HepG2 (cell line): ENCODE measurements around the gene SLC6A4. TPM values are rescaled to one million over a fixed set of nuclear protein-coding genes. Genes with fewer than 3 reads are reported as not detected.

Source experiments
- ATAC-seq: fragments of 200-7000 bp; cut with Tn5 transposase; 3 replicates; pipeline ENCODE4 v1.9.1; 2020; ENCODE audit warnings: mild to moderate bottlenecking, moderate library complexity
- BruUV-seq: library from RNA; stranded (reverse); fragments of 400-500 nt; replicated peaks from 2 replicates; lab custom pipeline; 2021; lab: Mats Ljungman, UMichigan
- CTCF ChIA-PET: fragments of 300-600 bp; formaldehyde crosslinking; extraction: SDS; loops from one replicate; lab custom pipeline; 2021; ENCODE audit warnings: low total read pairs, inconsistent platforms, low intra/inter-chr PET ratio; lab: Yijun Ruan, JAX
- POLR2A ChIA-PET: fragments of 350-600 bp; sonication (Branson Sonifier 250); formaldehyde crosslinking; loops from one replicate; lab custom pipeline; 2020; ENCODE audit warnings: antibody characterized with exemption, inconsistent platforms; lab: Yijun Ruan, JAX
- DNase-seq: peaks from one replicate; pipeline ENCODE4 v3.0.0-alpha.2; 2015; ENCODE audit warnings: low spot score
- FAIRE-seq: peaks from 3 replicates; lab custom pipeline; 2011; peaks lifted over from hg19 to GRCh38; lab: Jason Lieb, UNC
- H2AFZ ChIP-seq: one replicate; pipeline ENCODE4 v1.6.1; 2011; ENCODE audit warnings: low read length, inconsistent platforms
- H3K27ac ChIP-seq: fragments of 300-600 bp; 3 replicates; pipeline ENCODE4 v1.8.0; 2011; ENCODE audit warnings: mixed run types, mild to moderate bottlenecking, mixed read lengths, low read length, inconsistent platforms; ENCODE audit not compliant: insufficient read depth; ENCODE audit errors: extremely low read length
- H3K27me3 ChIP-seq, 2 experiments: fragments of 200-600 bp in 1 of 2; 2 replicates in 1 of 2; 3 replicates in 1 of 2; pipeline versions ENCODE4 v1.6.0 to v1.8.0; 2011; ENCODE audit warnings: low read length in 2 of 2, mild to moderate bottlenecking in 2 of 2, moderate library complexity in 2 of 2, inconsistent platforms in 1 of 2; ENCODE audit not compliant: insufficient read depth in 2 of 2, control insufficient read depth in 1 of 2
- H3K36me3 ChIP-seq, 2 experiments: fragments of 200-600 bp in 1 of 2; replicated peaks in 1 of 2; 2 replicates in 1 of 2; 3 replicates in 1 of 2; pipeline versions ENCODE4 v1.5.1 to v1.8.0; 2011; ENCODE audit warnings: low read length in 2 of 2, inconsistent platforms in 1 of 2; ENCODE audit not compliant: insufficient read depth in 2 of 2, control insufficient read depth in 1 of 2
- H3K4me1 ChIP-seq: 2 replicates; pipeline ENCODE4 v1.5.1; 2012; ENCODE audit warnings: low read length, inconsistent platforms; ENCODE audit not compliant: insufficient read depth
- H3K4me2 ChIP-seq: 2 replicates; pipeline ENCODE4 v1.6.0; 2011; ENCODE audit warnings: low read depth, low read length, inconsistent platforms
- H3K4me3 ChIP-seq, 3 experiments: fragments of 200-600 bp in 1 of 3; sonication (generic), shearing (Covaris generic) in 1 of 3; replicated peaks in 1 of 3; 2 replicates each; pipeline ENCODE4 v1.5.1; 2011 to 2016; ENCODE audit warnings: low read length in 3 of 3, inconsistent platforms in 2 of 3, low read depth in 2 of 3, mild to moderate bottlenecking in 2 of 3, control low read depth in 1 of 3, mixed read lengths in 1 of 3; ENCODE audit not compliant: insufficient read depth in 1 of 3
- H3K79me2 ChIP-seq: one replicate; pipeline ENCODE4 v1.6.1; 2011; ENCODE audit warnings: low read length, inconsistent platforms; ENCODE audit not compliant: insufficient read depth
- H3K9ac ChIP-seq: 2 replicates; pipeline ENCODE4 v1.6.0; 2011; ENCODE audit warnings: mild to moderate bottlenecking, low read depth, low read length, inconsistent platforms; ENCODE audit not compliant: insufficient read depth
- H3K9me3 ChIP-seq: 2 replicates; pipeline ENCODE4 v1.5.1; 2012; ENCODE audit warnings: mild to moderate bottlenecking, low read length
- H4K20me1 ChIP-seq: 2 replicates; pipeline ENCODE4 v1.6.0; 2011; ENCODE audit warnings: inconsistent platforms, mild to moderate bottlenecking, low read length, moderate library complexity; ENCODE audit not compliant: insufficient read depth
- BCL3 ChIP-seq: sonication (generic); formaldehyde crosslinking; IDR thresholded peaks from 2 replicates; pipeline ENCODE4 v1.5.1; 2020; ENCODE audit warnings: mild to moderate bottlenecking, missing genetic modification reagents, moderate library complexity
- CBX2 ChIP-seq, 2 experiments: fragments of 200-600 bp in 1 of 2; sonication (generic); formaldehyde crosslinking in 1 of 2; IDR thresholded peaks; 2 replicates each; pipeline versions ENCODE4 v1.7.0 to v1.8.1; 2018 to 2022; ENCODE audit warnings: low read depth in 2 of 2, low read length in 1 of 2, mild to moderate bottlenecking in 1 of 2, missing genetic modification reagents in 1 of 2
- CEBPG ChIP-seq: IDR thresholded peaks from 2 replicates; pipeline ENCODE4 v1.6.1; 2016
- PBX2 ChIP-seq: IDR thresholded peaks from 2 replicates; pipeline ENCODE4 v1.6.1; 2016; ENCODE audit warnings: control low read depth
- TAF15 ChIP-seq: fragments of 200-400 bp; formaldehyde crosslinking; IDR thresholded peaks from one replicate; pipeline ENCODE4 v1.6.1; 2018; ENCODE audit warnings: mild to moderate bottlenecking, low read depth, low read length; ENCODE audit not compliant: poor library complexity, severe bottlenecking
- YY1 ChIP-seq: IDR thresholded peaks from 2 replicates; pipeline ENCODE4 v1.6.1; 2011; ENCODE audit warnings: low read length, low read depth, moderate library complexity, mild to moderate bottlenecking; ENCODE audit not compliant: insufficient read depth, insufficient replicate concordance
- ZBTB46 ChIP-seq: sonication (generic); formaldehyde crosslinking; IDR thresholded peaks from 2 replicates; pipeline ENCODE4 v1.4.0; 2020; ENCODE audit warnings: mild to moderate bottlenecking, missing genetic modification reagents, borderline replicate concordance
- ZNF674 ChIP-seq: sonication (generic); formaldehyde crosslinking; IDR thresholded peaks from 2 replicates; pipeline ENCODE4 v1.5.0; 2020; ENCODE audit warnings: low read depth, mild to moderate bottlenecking, missing genetic modification reagents
- ZNF792 ChIP-seq: IDR thresholded peaks from 2 replicates; pipeline ENCODE4 v1.6.1; 2016
- WGBS: methylation state at CpG from one replicate; pipeline ENCODE4 v1.1.6; 2017; ENCODE audit warnings: low lambda C conversion rate; 5-methylcytosine and 5-hydroxymethylcytosine counted together
- in situ Hi-C: cut with HindIII; loops from 2 replicates; pipeline ENCODE4 v1.10.0; 2017; ENCODE audit warnings: low pct_unique_long_range_greater_than_20kb; ENCODE audit not compliant: extremely low pct_ligation_motif_present
- intact Hi-C: fragments of 100-400 bp; cut with micrococcal nuclease; formaldehyde crosslinking; loops from one replicate; pipeline ENCODE4 v1.10.0; 2022; ENCODE audit not compliant: unreplicated experiment
- polyA plus RNA-seq, 8 experiments: library from polyadenylated mRNA; depleted of rRNA in 3 of 8; stranded (reverse) in 7 of 8; unstranded in 1 of 8; fragments of >200 nt; fragmentation: Illumina TruSeq in 4 of 8; extraction: Trizol in 4 of 8; gene quantifications; 2 replicates each; pipeline versions ENCODE4 v1.2.1 to v1.2.3, GENCODE V29; 2011 to 2016; ENCODE audit warnings: low read depth in 4 of 8, missing spikeins in 1 of 8, mixed read lengths in 1 of 8; ENCODE audit not compliant: insufficient read depth in 1 of 8
- total RNA-seq, 5 experiments: library from RNA; depleted of rRNA; stranded (reverse); fragments of >200 nt; fragmentation: Illumina TruSeq; extraction: Trizol; gene quantifications; 2 replicates each; pipeline ENCODE4 v1.2.3, GENCODE V29; 2016; ENCODE audit warnings: low read depth in 1 of 5

SLC6A4 gene
- total and polyA plus RNA-seq, 2 of the 13 experiments (the other 11 are each of a cell fraction or from before 2014, with no cell fraction given) = 7.6 to 20.3 TPM

GRCh38 chr17:30212750-30213149 lies 22.7 kb downstream of the SLC6A4 start:
- H3K9ac ChIP-seq = no peak overlapping the region
- DNase-seq (no peak), ATAC-seq (no peak; the same call in 2 of the 3 replicates), FAIRE-seq (no peak)
- POLR2A ChIA-PET = interaction anchor here (1.5 to 1.9 kb wide), 2 partner anchors 10 to 14 kb away, joined by 4 to 5 read pairs; no protein-coding TSS in a partner anchor
- no peak overlapping the region for H3K4me3 ChIP-seq
- in situ Hi-C loops = no loop called here
- peaks cover 0 to 2% of the 10 kb centered on the region in 2 experiments; a peak in 3 of 5 replicates for H3K36me3 ChIP-seq
- H3K4me1 ChIP-seq = no peaks in the 10 kb centered on the region
- no peaks in the 10 kb centered on the region for H3K79me2 ChIP-seq
- no peaks in the 10 kb centered on the region for H3K9me3 ChIP-seq
- H3K27ac ChIP-seq = no peak overlapping the region
- no peak overlapping the region for H3K4me2 ChIP-seq
- H4K20me1 ChIP-seq = no peaks in the 10 kb centered on the region
- H2AFZ ChIP-seq = no peak overlapping the region
- no peaks in the 10 kb centered on the region for H3K27me3 ChIP-seq
- CTCF ChIA-PET = no interaction called here
- intact Hi-C loops = no loop called here
- TF ChIP-seq ZNF674 (no peak), PBX2 (CRISPR knock-in tag) (no peak), TAF15 (no peak), ZNF792 (no peak), CEBPG (CRISPR knock-in tag) (no peak), YY1 (no peak), ZBTB46 (CRISPR knock-in tag) (no peak), CBX2 (IDR thresholded peaks at IDR 0.05; ENCODE audit: low read depth, low read length) (no peak), CBX2 (CRISPR knock-in tag; IDR thresholded peaks at IDR 0.05; ENCODE audit: low read depth) (no peak), BCL3 (CRISPR knock-in tag) (no peak)
- 97% methylated on average over 5 of the region's 11 CpGs for WGBS
- no TSS peak for BruUV-seq
